ENCODE results near the gene PLA2G2C.

DNA sequence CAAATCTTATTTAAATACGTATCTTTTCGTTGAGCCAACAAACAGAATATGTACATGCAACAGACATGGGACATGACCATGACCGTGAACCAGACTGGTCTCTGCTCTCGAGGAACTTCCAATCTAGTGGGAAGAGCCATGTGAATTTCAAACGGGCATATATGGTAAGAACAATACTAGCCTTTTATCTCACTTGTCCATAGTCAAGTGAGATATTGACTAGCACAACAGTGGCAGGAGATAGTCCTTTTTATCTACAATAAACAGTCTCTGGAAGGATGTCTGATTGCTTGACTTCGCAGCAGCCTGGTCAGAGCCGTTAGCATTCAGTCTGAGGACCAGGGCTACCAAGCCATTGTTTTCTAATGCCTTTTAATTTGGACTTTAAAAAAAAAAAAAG lies 12.6 kb upstream of the PLA2G2C start:
- TF ChIP-seq, protein P1, sequence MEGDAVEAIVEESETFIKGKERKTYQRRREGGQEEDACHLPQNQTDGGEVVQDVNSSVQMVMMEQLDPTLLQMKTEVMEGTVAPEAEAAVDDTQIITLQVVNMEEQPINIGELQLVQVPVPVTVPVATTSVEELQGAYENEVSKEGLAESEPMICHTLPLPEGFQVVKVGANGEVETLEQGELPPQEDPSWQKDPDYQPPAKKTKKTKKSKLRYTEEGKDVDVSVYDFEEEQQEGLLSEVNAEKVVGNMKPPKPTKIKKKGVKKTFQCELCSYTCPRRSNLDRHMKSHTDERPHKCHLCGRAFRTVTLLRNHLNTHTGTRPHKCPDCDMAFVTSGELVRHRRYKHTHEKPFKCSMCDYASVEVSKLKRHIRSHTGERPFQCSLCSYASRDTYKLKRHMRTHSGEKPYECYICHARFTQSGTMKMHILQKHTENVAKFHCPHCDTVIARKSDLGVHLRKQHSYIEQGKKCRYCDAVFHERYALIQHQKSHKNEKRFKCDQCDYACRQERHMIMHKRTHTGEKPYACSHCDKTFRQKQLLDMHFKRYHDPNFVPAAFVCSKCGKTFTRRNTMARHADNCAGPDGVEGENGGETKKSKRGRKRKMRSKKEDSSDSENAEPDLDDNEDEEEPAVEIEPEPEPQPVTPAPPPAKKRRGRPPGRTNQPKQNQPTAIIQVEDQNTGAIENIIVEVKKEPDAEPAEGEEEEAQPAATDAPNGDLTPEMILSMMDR (conservative IDR thresholded peaks at IDR 0.05; ENCODE audit: low read depth, low read length): no peak
- TF ChIP-seq EZH2 (IDR thresholded peaks at IDR 0.05; ENCODE audit: borderline replicate concordance, low read depth, low read length, poor library complexity, severe bottlenecking): no peak
